Measurements from ENCODE around the gene STX4.

DNA sequence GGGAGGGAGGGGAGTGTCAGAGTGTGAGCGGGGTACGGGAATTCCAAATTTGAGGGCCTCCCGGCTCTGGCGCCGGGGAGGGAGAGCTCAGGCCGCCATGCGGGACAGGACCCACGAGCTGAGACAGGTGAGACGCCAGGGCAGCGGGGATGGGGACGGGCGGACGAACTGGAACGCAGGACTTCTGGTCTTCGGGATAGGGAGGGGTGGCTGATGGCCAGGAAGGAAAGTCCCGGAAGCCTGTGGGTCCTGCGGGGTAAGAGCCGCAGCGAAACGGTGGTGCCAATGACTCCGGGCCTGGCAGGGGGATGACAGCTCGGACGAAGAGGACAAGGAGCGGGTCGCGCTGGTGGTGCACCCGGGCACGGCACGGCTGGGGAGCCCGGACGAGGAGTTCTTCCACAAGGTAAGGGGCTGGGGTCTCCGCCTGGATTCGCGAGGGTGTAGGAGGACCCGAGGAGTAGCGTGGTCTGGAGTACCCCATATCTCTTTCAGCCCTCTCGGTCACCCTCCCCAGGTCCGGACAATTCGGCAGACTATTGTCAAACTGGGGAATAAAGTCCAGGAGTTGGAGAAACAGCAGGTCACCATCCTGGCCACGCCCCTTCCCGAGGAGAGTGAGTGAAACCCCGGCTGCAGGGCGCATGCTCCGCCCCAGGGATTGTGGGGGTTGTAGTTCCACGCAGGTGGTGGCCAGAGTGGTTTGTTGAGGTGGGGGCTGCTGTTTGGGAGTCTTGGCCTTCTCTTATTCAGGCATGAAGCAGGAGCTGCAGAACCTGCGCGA, 543 bp downstream of the STX4 start:
- TF ChIP-seq CTCF (IDR thresholded peaks at IDR 0.05) (no peak), MXI1 (IDR thresholded peaks at IDR 0.05; ENCODE audit: low read depth, low read length) (peak; percentile 56), YY1 (IDR thresholded peaks at IDR 0.05; ENCODE audit: low read depth) (no peak), SMC3 (IDR thresholded peaks at IDR 0.05; ENCODE audit: low read depth, low read length) (no peak), POLR2AphosphoS5 (IDR thresholded peaks at IDR 0.05; ENCODE audit: low read depth, low read length) (peak; percentile 46; the same call in 1 of the 2 replicates), EZH2phosphoT487 (IDR thresholded peaks at IDR 0.05; ENCODE audit: borderline replicate concordance, low read depth) (no peak), NRF1 (IDR thresholded peaks at IDR 0.05; ENCODE audit: low read depth, low read length) (peak; percentile 89), SIN3A (IDR thresholded peaks at IDR 0.05; ENCODE audit: borderline replicate concordance, low read depth, low read length) (no peak; the same call in 1 of the 2 replicates), GATA2 (CRISPR knock-in tag; IDR thresholded peaks at IDR 0.05) (no peak), TAF1 (IDR thresholded peaks at IDR 0.05; ENCODE audit: borderline replicate concordance, low read depth, low read length) (no peak), JUND (IDR thresholded peaks at IDR 0.05) (no peak), RAD21 (IDR thresholded peaks at IDR 0.05; ENCODE audit: low read length) (no peak), USF2 (IDR thresholded peaks at IDR 0.05; ENCODE audit: borderline replicate concordance, low read depth, low read length) (no peak), TCF12 (IDR thresholded peaks at IDR 0.05) (no peak)
